ENCODE results near the gene CRISP2. TPM values are rescaled to one million over a fixed set of nuclear protein-coding genes. Genes with fewer than 3 reads are reported as not detected.

CRISP2 gene
- total RNA-seq (2021) (not detected in 2 replicates), Bru-seq, nascent RNA (not detected), BruChase-seq, experiment 1, labeled RNA remaining after a 2-hour chase (not detected), BruChase-seq, experiment 2, labeled RNA remaining after a 6-hour chase (not detected)
- long read RNA-seq: 0 reads

- TF ChIP-seq CTCF (conservative IDR thresholded peaks at IDR 0.05; ENCODE audit: low read depth, low read length): no peak
- ChIA-PET CTCF (no interaction called here), POLR2A (ENCODE audit: low non-redundant PET) (no interaction called here)
- intact Hi-C loops (cut with micrococcal nuclease; ENCODE audit: unreplicated experiment): no loop called here
- Histone ChIP-seq H3K27me3 (replicated peaks; ENCODE audit: insufficient read depth, low read depth, low read length, poor library complexity) (peaks cover 42% of the 10 kb centered on the region), H3K4me3 (ENCODE audit: low read depth, low read length, poor library complexity, severe bottlenecking) (no peak within 1 kb of the TSS), H3K36me3 (ENCODE audit: insufficient read depth, low read length, poor library complexity, severe bottlenecking) (no peaks in the 10 kb centered on the region), H3K4me1 (ENCODE audit: insufficient read depth, low read length, poor library complexity, severe bottlenecking) (no peaks in the 10 kb centered on the region), H3K27ac (ENCODE audit: low read depth, low read length, poor library complexity, severe bottlenecking) (no peak within 1 kb of the TSS), H3K9me3 (ENCODE audit: low read depth, low read length, poor library complexity, severe bottlenecking) (no peaks in the 10 kb centered on the region)
- no peak for DNase-seq (ENCODE audit: low spot score)
- BruUV-seq (replicated peaks): no TSS peak
Measured at GRCh38 chr6:49713346-49713745, at the start of gene CRISP2. Gene CRISP2 (minus strand): TSS chr6:49713543. CDS start chr6:49709196, 4,347 bp downstream.

- H3K36me3 ChIP-seq (ENCODE audit: insufficient read depth, low read length, poor library complexity, severe bottlenecking): no peaks in the 10 kb centered on the region
- ChIA-PET POLR2A (ENCODE audit: low non-redundant PET) (no interaction called here), CTCF (no interaction called here)
- peaks cover 2% of the 10 kb centered on the region for H3K27me3 ChIP-seq (replicated peaks; ENCODE audit: insufficient read depth, low read depth, low read length, poor library complexity)
- no TSS peak for BruUV-seq (replicated peaks)
- no peaks in the 10 kb centered on the region for H3K9me3 ChIP-seq (ENCODE audit: low read depth, low read length, poor library complexity, severe bottlenecking)
- H3K4me3 ChIP-seq (ENCODE audit: low read depth, low read length, poor library complexity, severe bottlenecking): no peak within 1 kb of the TSS
- DNase-seq (ENCODE audit: low spot score): no peak
- intact Hi-C loops (cut with micrococcal nuclease; ENCODE audit: unreplicated experiment): no loop called here
- H3K4me1 ChIP-seq (ENCODE audit: insufficient read depth, low read length, poor library complexity, severe bottlenecking): no peaks in the 10 kb centered on the region
- no peak within 1 kb of the TSS for H3K27ac ChIP-seq (ENCODE audit: low read depth, low read length, poor library complexity, severe bottlenecking)
- TF ChIP-seq CTCF (conservative IDR thresholded peaks at IDR 0.05; ENCODE audit: low read depth, low read length) (no peak), EZH2 (IDR thresholded peaks at IDR 0.05; ENCODE audit: borderline replicate concordance, low read depth, low read length, poor library complexity, severe bottlenecking) (no peak)
Measured at GRCh38 chr6:49744259-49744658, 30.9 kb upstream of the CRISP2 start, which contains the start of gene CRISP3. Gene CRISP3 (minus strand): TSS chr6:49744388. CDS start chr6:49744367, 21 bp downstream.

- BruUV-seq (replicated peaks): no TSS peak
- intact Hi-C loops (cut with micrococcal nuclease; ENCODE audit: unreplicated experiment): no loop called here
- CTCF ChIA-PET: no interaction called here
Measured at GRCh38 chr6:49743429-49743828, 30.1 kb upstream of the CRISP2 start.

More at GRCh38 chr6:49743429-49743828, 30.1 kb upstream of the CRISP2 start:
- DNase-seq (ENCODE audit: low spot score): no peak
- POLR2A ChIA-PET (ENCODE audit: low non-redundant PET): no interaction called here
- Histone ChIP-seq H3K4me1 (ENCODE audit: insufficient read depth, low read length, poor library complexity, severe bottlenecking) (no peaks in the 10 kb centered on the region), H3K4me3 (ENCODE audit: low read depth, low read length, poor library complexity, severe bottlenecking) (no peak overlapping the region), H3K36me3 (ENCODE audit: insufficient read depth, low read length, poor library complexity, severe bottlenecking) (no peaks in the 10 kb centered on the region), H3K27ac (ENCODE audit: low read depth, low read length, poor library complexity, severe bottlenecking) (no peak overlapping the region), H3K9me3 (ENCODE audit: low read depth, low read length, poor library complexity, severe bottlenecking) (no peaks in the 10 kb centered on the region), H3K27me3 (replicated peaks; ENCODE audit: insufficient read depth, low read depth, low read length, poor library complexity) (peaks cover 5% of the 10 kb centered on the region)
- no peak for TF ChIP-seq EZH2 (IDR thresholded peaks at IDR 0.05; ENCODE audit: borderline replicate concordance, low read depth, low read length, poor library complexity, severe bottlenecking)
- no peak for TF ChIP-seq CTCF (conservative IDR thresholded peaks at IDR 0.05; ENCODE audit: low read depth, low read length)
